Vagina (tissue), 2 donors: ENCODE results near the gene TMEM132C. TPM values are rescaled to one million over a fixed set of nuclear protein-coding genes. Genes with fewer than 3 reads are reported as not detected.

Source experiments
- DNase-seq, 2 donors: peaks; one replicate each; pipeline ENCODE4 v3.0.0-alpha.2; 2017; ENCODE audit errors: extremely low spot score in 2 of 2
- H3K27ac ChIP-seq: fragments of 200-600 bp; sonication (generic); one replicate; pipeline ENCODE4 v1.5.1; 2019
- H3K27me3 ChIP-seq: fragments of 200-600 bp; sonication (generic); one replicate; pipeline ENCODE4 v1.5.1; 2019
- H3K36me3 ChIP-seq, 2 donors: fragments of 200-600 bp; sonication (generic); one replicate each; pipeline ENCODE4 v1.5.1; 2017 to 2019
- H3K4me1 ChIP-seq: fragments of 200-600 bp; sonication (generic); one replicate; pipeline ENCODE4 v1.5.1; 2019
- H3K4me3 ChIP-seq, 2 donors: fragments of 200-600 bp; sonication (generic); 1 replicate in 1 of 2; 2 replicates in 1 of 2; pipeline ENCODE4 v1.5.1; 2016 to 2019
- H3K9me3 ChIP-seq: fragments of 200-600 bp; sonication (generic); one replicate; pipeline ENCODE4 v1.5.1; 2019
- POLR2A ChIP-seq, 2 donors: fragments of 450-650 bp; IDR thresholded peaks; one replicate each; pipeline ENCODE4 v1.6.1; 2017; ENCODE audit warnings: antibody characterized with exemption in 2 of 2, mild to moderate bottlenecking in 2 of 2, moderate library complexity in 2 of 2
- POLR2AphosphoS5 ChIP-seq, 2 donors: sonication (generic); formaldehyde crosslinking; IDR thresholded peaks; one replicate each; pipeline ENCODE4 v1.9.0; 2017; ENCODE audit warnings: antibody characterized with exemption in 2 of 2, mild to moderate bottlenecking in 2 of 2, low read depth in 1 of 2; ENCODE audit not compliant: insufficient read depth in 1 of 2
- intact Hi-C: fragments of 100-400 bp; cut with DNase I; formaldehyde crosslinking; loops from one replicate; pipeline ENCODE4 v1.15.1; 2023
- total RNA-seq: library from RNA; depleted of rRNA; stranded (reverse); fragments of >200 nt; gene quantifications from one replicate; pipeline ENCODE4 v1.2.3, GENCODE V29; 2016
- TF ChIP-seq, protein P1 (sequence below), 3 experiments: fragments of 450-650 bp in 2 of 3; fragments of 200-600 bp in 1 of 3; sonication (generic) in 1 of 3; IDR thresholded peaks; one replicate each; pipeline ENCODE4 v1.5.1; 2017 to 2019; ENCODE audit warnings: antibody characterized with exemption in 3 of 3, mild to moderate bottlenecking in 2 of 3, moderate library complexity in 2 of 3

The TMEM132C gene
- total RNA-seq, 1 donor from 2014 or later, result 20.6 TPM

DNA sequence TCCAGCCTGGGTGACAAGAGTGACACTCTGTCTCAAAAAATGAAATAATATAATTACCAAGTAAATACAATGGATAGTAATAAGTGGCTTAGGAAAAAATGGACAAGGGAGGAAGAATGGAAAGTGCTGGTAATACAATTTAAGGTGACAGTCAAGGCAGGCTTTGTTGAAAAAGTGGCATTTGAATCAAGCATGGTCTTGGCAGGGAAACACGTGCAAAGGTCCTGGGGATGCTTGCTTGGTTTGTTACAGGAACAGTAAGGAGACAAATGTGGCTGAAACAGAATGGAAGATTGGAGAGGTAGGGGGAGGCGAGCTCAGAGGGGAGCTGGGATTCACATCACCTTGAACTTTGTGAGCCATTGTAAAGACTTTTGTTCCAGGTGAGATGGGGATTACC, 153.2 kb downstream of the TMEM132C start:
- Histone ChIP-seq H3K27me3 (no peaks in the 10 kb centered on the region), H3K4me3 (no peak overlapping the region), H3K36me3 (no peaks in the 10 kb centered on the region), H3K4me1 (no peaks in the 10 kb centered on the region), H3K9me3 (no peaks in the 10 kb centered on the region), H3K27ac (no peak overlapping the region)
- intact Hi-C loops, result no loop called here
- TF ChIP-seq POLR2AphosphoS5 (IDR thresholded peaks at IDR 0.05; ENCODE audit: insufficient read depth in 1 of 2, low read depth in 1 of 2) (no peak), POLR2A (IDR thresholded peaks at IDR 0.05) (no peak)
- TF ChIP-seq, protein P1, sequence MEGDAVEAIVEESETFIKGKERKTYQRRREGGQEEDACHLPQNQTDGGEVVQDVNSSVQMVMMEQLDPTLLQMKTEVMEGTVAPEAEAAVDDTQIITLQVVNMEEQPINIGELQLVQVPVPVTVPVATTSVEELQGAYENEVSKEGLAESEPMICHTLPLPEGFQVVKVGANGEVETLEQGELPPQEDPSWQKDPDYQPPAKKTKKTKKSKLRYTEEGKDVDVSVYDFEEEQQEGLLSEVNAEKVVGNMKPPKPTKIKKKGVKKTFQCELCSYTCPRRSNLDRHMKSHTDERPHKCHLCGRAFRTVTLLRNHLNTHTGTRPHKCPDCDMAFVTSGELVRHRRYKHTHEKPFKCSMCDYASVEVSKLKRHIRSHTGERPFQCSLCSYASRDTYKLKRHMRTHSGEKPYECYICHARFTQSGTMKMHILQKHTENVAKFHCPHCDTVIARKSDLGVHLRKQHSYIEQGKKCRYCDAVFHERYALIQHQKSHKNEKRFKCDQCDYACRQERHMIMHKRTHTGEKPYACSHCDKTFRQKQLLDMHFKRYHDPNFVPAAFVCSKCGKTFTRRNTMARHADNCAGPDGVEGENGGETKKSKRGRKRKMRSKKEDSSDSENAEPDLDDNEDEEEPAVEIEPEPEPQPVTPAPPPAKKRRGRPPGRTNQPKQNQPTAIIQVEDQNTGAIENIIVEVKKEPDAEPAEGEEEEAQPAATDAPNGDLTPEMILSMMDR (IDR thresholded peaks at IDR 0.05), result no peak
- DNase-seq, result no peak

DNA sequence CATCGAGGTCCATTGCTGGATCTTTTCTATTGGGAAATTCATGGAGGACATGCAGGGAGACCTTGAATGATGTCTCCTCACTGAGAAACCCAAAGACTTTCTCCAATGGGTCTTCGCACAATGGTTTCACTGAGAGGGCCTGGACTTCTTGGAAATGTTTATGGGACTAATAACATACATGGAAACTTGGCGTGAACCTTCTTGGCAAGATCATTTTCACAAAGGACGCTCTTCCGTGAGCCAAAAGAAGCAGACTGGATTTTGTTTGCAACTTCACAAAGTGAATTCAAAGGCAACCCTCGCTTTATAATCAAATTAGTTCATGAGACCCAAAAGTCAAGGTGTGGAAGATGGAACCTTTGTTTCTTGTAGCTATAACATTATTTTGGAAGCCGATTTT, 154.4 kb downstream of the TMEM132C start:
- H3K27me3 ChIP-seq, result no peaks in the 10 kb centered on the region
- no peak for DNase-seq
- H3K36me3 ChIP-seq, result no peaks in the 10 kb centered on the region
- intact Hi-C loops, result no loop called here
- H3K27ac ChIP-seq, result no peak overlapping the region
- H3K9me3 ChIP-seq, result no peaks in the 10 kb centered on the region
- TF ChIP-seq POLR2A (IDR thresholded peaks at IDR 0.05) (no peak), POLR2AphosphoS5 (IDR thresholded peaks at IDR 0.05; ENCODE audit: insufficient read depth in 1 of 2, low read depth in 1 of 2) (no peak)
- TF ChIP-seq, protein P1 (IDR thresholded peaks at IDR 0.05), result no peak
- no peak overlapping the region for H3K4me3 ChIP-seq
- no peaks in the 10 kb centered on the region for H3K4me1 ChIP-seq

DNA sequence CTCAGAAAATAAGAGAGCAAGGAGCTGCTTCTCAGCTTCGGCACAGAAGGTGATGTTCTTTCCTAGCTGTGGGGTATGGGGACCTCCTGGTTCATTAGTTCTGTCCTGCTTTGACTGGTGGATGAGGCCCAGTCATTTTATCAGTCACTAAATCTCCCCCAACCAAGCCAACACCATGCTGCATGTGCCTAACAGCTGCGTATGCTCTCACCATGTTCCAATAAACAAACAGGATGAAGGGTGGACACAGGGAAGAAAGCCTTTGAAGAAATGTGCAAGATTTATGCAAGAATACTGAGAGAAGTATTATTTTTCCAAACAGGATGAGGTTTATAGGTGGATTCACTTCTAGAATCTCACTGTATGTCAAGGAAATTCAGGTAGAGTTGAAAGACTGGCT, 156.2 kb downstream of the TMEM132C start:
- H3K4me1 ChIP-seq, result peaks cover 2% of the 10 kb centered on the region
- no peak for TF ChIP-seq POLR2A (IDR thresholded peaks at IDR 0.05)
- TF ChIP-seq POLR2AphosphoS5 (IDR thresholded peaks at IDR 0.05; ENCODE audit: insufficient read depth in 1 of 2, low read depth in 1 of 2), result no peak
- TF ChIP-seq, protein P1 (IDR thresholded peaks at IDR 0.05), result no peak
- no peaks in the 10 kb centered on the region for H3K9me3 ChIP-seq
- H3K27me3 ChIP-seq, result no peaks in the 10 kb centered on the region
- no peak for DNase-seq
- H3K4me3 ChIP-seq, result no peak overlapping the region
- no peak overlapping the region for H3K27ac ChIP-seq
- H3K36me3 ChIP-seq, result no peaks in the 10 kb centered on the region
- intact Hi-C loops, result no loop called here

DNA sequence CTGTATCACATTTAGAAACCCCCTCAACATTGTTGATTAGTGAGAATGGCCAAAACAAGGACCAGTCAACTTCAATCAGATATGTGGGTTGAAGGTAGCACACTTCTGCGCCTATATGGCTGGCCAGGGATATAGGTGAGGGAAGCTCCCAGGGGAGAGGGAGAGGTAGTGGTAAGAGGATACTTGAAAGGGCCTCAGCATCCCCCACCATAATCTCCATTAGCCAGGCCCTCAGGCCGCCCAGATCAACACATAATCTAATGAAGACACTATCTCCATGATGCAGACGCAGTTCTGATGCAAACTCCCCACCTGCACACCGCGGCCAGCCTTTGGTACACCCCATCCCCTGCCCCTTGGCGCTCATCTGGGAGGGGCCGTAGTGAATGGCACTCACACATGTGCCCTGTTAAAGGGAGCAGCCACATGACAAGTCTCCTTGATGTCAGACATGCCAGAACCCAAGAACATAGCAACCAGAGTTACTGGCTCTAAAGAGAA, 158.0 kb downstream of the TMEM132C start:
- Histone ChIP-seq H3K27me3 (no peaks in the 10 kb centered on the region), H3K9me3 (no peaks in the 10 kb centered on the region), H3K4me3 (no peak overlapping the region), H3K27ac (no peak overlapping the region), H3K4me1 (peaks cover 7% of the 10 kb centered on the region), H3K36me3 (no peaks in the 10 kb centered on the region)
- DNase-seq, result no peak
- TF ChIP-seq POLR2AphosphoS5 (IDR thresholded peaks at IDR 0.05; ENCODE audit: insufficient read depth in 1 of 2, low read depth in 1 of 2) (no peak), POLR2A (IDR thresholded peaks at IDR 0.05) (no peak)
- TF ChIP-seq, protein P1 (IDR thresholded peaks at IDR 0.05), result no peak
- intact Hi-C loops, result no loop called here

DNA sequence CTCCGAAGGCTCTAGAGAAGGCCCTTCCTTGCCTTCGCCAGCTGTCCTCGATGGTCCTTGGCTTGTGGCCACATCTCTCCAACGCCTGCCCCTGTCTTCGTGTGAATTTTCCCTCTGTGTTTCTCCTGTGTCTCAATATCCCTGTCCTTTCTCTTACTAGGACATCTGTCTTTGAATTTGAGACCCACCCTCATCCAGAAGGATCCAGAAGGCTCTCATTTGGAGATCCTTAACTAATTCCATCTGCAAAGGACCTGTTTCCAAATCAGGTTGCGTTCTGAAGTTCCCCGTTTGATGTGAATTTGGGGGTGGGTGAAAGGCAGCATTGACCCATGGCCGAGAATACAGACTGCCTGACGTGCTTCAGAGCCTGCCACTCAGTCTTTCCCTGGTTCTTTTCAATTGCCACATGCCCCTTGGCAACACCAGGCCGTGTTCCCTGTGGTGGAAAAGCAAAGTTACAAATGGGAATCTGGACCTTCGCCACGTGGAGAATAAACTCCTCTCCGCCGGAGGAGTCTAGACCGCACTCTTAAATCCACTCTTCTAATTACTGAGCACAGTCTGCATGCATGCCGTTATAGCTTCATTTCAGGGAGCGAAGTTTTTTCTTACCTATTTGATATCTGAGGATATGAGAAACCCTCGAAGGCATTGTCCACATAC, 158.8 kb downstream of the TMEM132C start:
- TF ChIP-seq, protein P1 (IDR thresholded peaks at IDR 0.05), result no peak
- TF ChIP-seq POLR2AphosphoS5 (IDR thresholded peaks at IDR 0.05; ENCODE audit: insufficient read depth in 1 of 2, low read depth in 1 of 2) (no peak), POLR2A (IDR thresholded peaks at IDR 0.05) (no peak)
- intact Hi-C loops, result no loop called here
- no peaks in the 10 kb centered on the region for H3K9me3 ChIP-seq
- H3K27me3 ChIP-seq, result no peaks in the 10 kb centered on the region
- DNase-seq, result peak in 1 of 2 donors; percentile 77
- H3K36me3 ChIP-seq, result no peaks in the 10 kb centered on the region
- H3K27ac ChIP-seq, result peak overlapping the region; percentile 33
- no peak overlapping the region for H3K4me3 ChIP-seq
- H3K4me1 ChIP-seq, result peaks cover 7% of the 10 kb centered on the region
